Fibroblast of peridontal ligament (primary cell): ENCODE data around the gene ABCA9.
"Not testable (repeated sequence)": the region's sequence is repeated elsewhere in the genome, so short reads cannot be mapped to it uniquely, and the experiment has no call there.

ENCODE experiments used
- DNase-seq: peaks from one replicate; pipeline ENCODE4 v3.0.0-alpha.2; 2010; ENCODE audit errors: extremely low read depth

The ABCA9 gene

GRCh38 chr17:69060822-69061221, at the start of gene ABCA9:
TSS of gene ABCA9 (minus strand) at chr17:69060927. CDS start at chr17:69051126, 9,801 bp downstream.
- peak; percentile 99 for DNase-seq

- DNase-seq: no peak
Measured at GRCh38 chr17:69105907-69106730, 45.4 kb upstream of the ABCA9 start.

GRCh38 chr17:69103557-69104233, 43.0 kb upstream of the ABCA9 start:
- DNase-seq: no peak

GRCh38 chr17:69098625-69099024, 37.9 kb upstream of the ABCA9 start:
- DNase-seq: no peak

- no peak for DNase-seq
Measured at GRCh38 chr17:69096541-69096940, 35.8 kb upstream of the ABCA9 start.

- no peak for DNase-seq
Measured at GRCh38 chr17:69093995-69094394, 33.3 kb upstream of the ABCA9 start.

- DNase-seq: no peak
Measured at GRCh38 chr17:69093279-69093789, 32.6 kb upstream of the ABCA9 start.

- DNase-seq: no peak
Measured at GRCh38 chr17:69090365-69090764, 29.6 kb upstream of the ABCA9 start.

GRCh38 chr17:69088643-69089200, 28.0 kb upstream of the ABCA9 start:
- DNase-seq: no peak

GRCh38 chr17:69086641-69087040, 25.9 kb upstream of the ABCA9 start:
- DNase-seq: no peak

- DNase-seq: no peak
Measured at GRCh38 chr17:69084911-69085310, 24.2 kb upstream of the ABCA9 start.

GRCh38 chr17:69082696-69083095, 22.0 kb upstream of the ABCA9 start:
- no peak for DNase-seq

- no peak for DNase-seq
Measured at GRCh38 chr17:69078864-69079263, 18.1 kb upstream of the ABCA9 start.

GRCh38 chr17:69075823-69076222, 15.1 kb upstream of the ABCA9 start:
- DNase-seq: peak; percentile 43

GRCh38 chr17:69073392-69073791, 12.7 kb upstream of the ABCA9 start:
- DNase-seq: not testable (repeated sequence)

- not testable (repeated sequence) for DNase-seq
Measured at GRCh38 chr17:69072803-69073256, 12.1 kb upstream of the ABCA9 start.

- not testable (repeated sequence) for DNase-seq
Measured at GRCh38 chr17:69071233-69071586, 10.5 kb upstream of the ABCA9 start.

- DNase-seq: not testable (repeated sequence)
Measured at GRCh38 chr17:69070378-69071232, 9.9 kb upstream of the ABCA9 start.

GRCh38 chr17:69069226-69069750, 8.6 kb upstream of the ABCA9 start:
- DNase-seq: peak; percentile 38

GRCh38 chr17:69067274-69068047, 6.7 kb upstream of the ABCA9 start:
- no peak for DNase-seq

- DNase-seq: no peak
Measured at GRCh38 chr17:69066482-69066881, 5.8 kb upstream of the ABCA9 start.
